GM18502 (cell line): ENCODE data around the gene TMEM89.

Experiments used
- ATAC-seq: cut with Tn5 transposase; IDR thresholded peaks from one replicate; pipeline ENCODE4 v1.9.1; 2021; ENCODE audit warnings: mild to moderate bottlenecking; ENCODE audit not compliant: unreplicated experiment, poor library complexity

The TMEM89 gene

GRCh38 chr3:48644898-48645760 is 23.6 kb upstream of the TMEM89 start:
- ATAC-seq: no peak

- ATAC-seq: no peak
Measured at GRCh38 chr3:48642605-48643004, 21.0 kb upstream of the TMEM89 start.

GRCh38 chr3:48641396-48641795 is 19.8 kb upstream of the TMEM89 start:
- ATAC-seq: no peak

GRCh38 chr3:48639944-48640606 is 18.5 kb upstream of the TMEM89 start:
- ATAC-seq: no peak

- no peak for ATAC-seq
Measured at GRCh38 chr3:48637305-48637704, 15.7 kb upstream of the TMEM89 start.

- ATAC-seq: no peak
Measured at GRCh38 chr3:48636149-48636655, 14.6 kb upstream of the TMEM89 start.

- ATAC-seq: peak; percentile 91
Measured at GRCh38 chr3:48635222-48636021, 13.9 kb upstream of the TMEM89 start, which contains the start of gene SLC26A6. Gene SLC26A6, minus strand, starts transcription at chr3:48635461. Its CDS starts 68 bp downstream, at chr3:48635393.

GRCh38 chr3:48634661-48635221 is 13.2 kb upstream of the TMEM89 start:
- ATAC-seq: peak; percentile 18

GRCh38 chr3:48633743-48634142 is 12.2 kb upstream of the TMEM89 start:
- ATAC-seq: no peak

- no peak for ATAC-seq
Measured at GRCh38 chr3:48633256-48633655, 11.7 kb upstream of the TMEM89 start.

- ATAC-seq: no peak
Measured at GRCh38 chr3:48631516-48632448, 10.2 kb upstream of the TMEM89 start.

GRCh38 chr3:48630833-48631232 is 9.3 kb upstream of the TMEM89 start:
- ATAC-seq: no peak

- ATAC-seq: no peak
Measured at GRCh38 chr3:48630407-48630806, 8.8 kb upstream of the TMEM89 start.

- no peak for ATAC-seq
Measured at GRCh38 chr3:48629894-48630293, 8.3 kb upstream of the TMEM89 start.

GRCh38 chr3:48628277-48629017 is 6.9 kb upstream of the TMEM89 start:
- no peak for ATAC-seq

GRCh38 chr3:48625600-48625999 is 4.0 kb upstream of the TMEM89 start:
- ATAC-seq: no peak

- no peak for ATAC-seq
Measured at GRCh38 chr3:48624767-48625166, 3.2 kb upstream of the TMEM89 start.

GRCh38 chr3:48623851-48624547 is 2.4 kb upstream of the TMEM89 start:
- no peak for ATAC-seq
